Left lung (tissue), 10 donors: Measurements from ENCODE around the gene PRKN. TPM values are rescaled to one million over a fixed set of nuclear protein-coding genes. Genes with fewer than 3 reads are reported as not detected.

Experiments
- ATAC-seq: fragments of 200-7000 bp; cut with Tn5 transposase; one replicate; pipeline ENCODE4 v1.9.1; 2020; ENCODE audit warnings: moderate library complexity
- DNase-seq, 4 donors: peaks; one replicate each; pipeline ENCODE4 v3.0.0-alpha.2; 2013 to 2020
- H3K27ac ChIP-seq, 2 donors: fragments of 200-600 bp; sonication (generic) in 1 of 2; one replicate each; pipeline versions ENCODE4 v1.5.0 to v1.8.0; 2020 to 2021
- H3K27me3 ChIP-seq, 2 donors: fragments of 200-600 bp; sonication (generic) in 1 of 2; one replicate each; pipeline versions ENCODE4 v1.5.0 to v1.8.0; 2020 to 2021
- H3K36me3 ChIP-seq, 2 donors: fragments of 200-600 bp; sonication (generic) in 1 of 2; one replicate each; pipeline versions ENCODE4 v1.5.0 to v1.8.0; 2020 to 2021
- H3K4me1 ChIP-seq, 2 donors: fragments of 200-600 bp; one replicate each; pipeline ENCODE4 v1.8.0; 2021
- H3K4me3 ChIP-seq, 2 donors: fragments of 200-600 bp; sonication (generic) in 1 of 2; one replicate each; pipeline versions ENCODE4 v1.5.0 to v1.8.0; 2020 to 2021; ENCODE audit warnings: mild to moderate bottlenecking in 1 of 2
- H3K9me3 ChIP-seq, 2 donors: fragments of 200-600 bp; sonication (generic) in 1 of 2; one replicate each; pipeline versions ENCODE4 v1.5.0 to v1.8.0; 2020 to 2021
- CTCF ChIP-seq, 2 donors: fragments of 200-600 bp; sonication (generic) in 1 of 2; IDR thresholded peaks; one replicate each; pipeline versions ENCODE4 v1.5.0 to v1.8.0; 2021; ENCODE audit warnings: antibody characterized with exemption in 2 of 2
- intact Hi-C, 2 donors: fragments of 100-400 bp; cut with DNase I; formaldehyde crosslinking; loops; one replicate each; pipeline versions ENCODE4 v1.11.2 to v1.14.2; 2022
- polyA plus RNA-seq, 6 donors: library from polyadenylated mRNA; unstranded; fragments of 120-200 nt; gene quantifications; one replicate each; pipeline ENCODE4 v1.2.1, GENCODE V29; 2013; ENCODE audit not compliant: insufficient read length in 6 of 6
- total RNA-seq, 2 donors: library from RNA; stranded (reverse); fragmentation: NEBNext Ultra II Directional; extraction: Animal tissue kit (Norgen Biotek cat#: 25700); gene quantifications; one replicate each; pipeline ENCODE4 v1.2.1, GENCODE V29; 2021
- donor health status: DM: no; HTN: yes; CAD: no.
- donor health status: DM: no; HTN: no; CAD: no.

PRKN gene
- total and polyA plus RNA-seq, 8 donors = 1.9 to 4.3 (median 2.5) TPM

GRCh38 chr6:162026031-162026430, 701.5 kb downstream of the PRKN start:
- Histone ChIP-seq H3K27me3 (no peaks in the 10 kb centered on the region), H3K36me3 (no peaks in the 10 kb centered on the region), H3K27ac (no peak overlapping the region), H3K9me3 (peaks cover 3% of the 10 kb centered on the region in 2 donors), H3K4me3 (no peak overlapping the region), H3K4me1 (no peaks in the 10 kb centered on the region)
- no peak for DNase-seq
- no peak for TF ChIP-seq CTCF (IDR thresholded peaks at IDR 0.05)
- ATAC-seq = no peak
- intact Hi-C loops = no loop called here

GRCh38 chr6:162019349-162019748, 708.2 kb downstream of the PRKN start:
- Histone ChIP-seq H3K4me1 (no peaks in the 10 kb centered on the region), H3K9me3 (peaks cover 0 to 3% of the 10 kb centered on the region in 2 donors), H3K4me3 (no peak overlapping the region), H3K27me3 (no peaks in the 10 kb centered on the region), H3K27ac (no peak overlapping the region), H3K36me3 (no peaks in the 10 kb centered on the region)
- TF ChIP-seq CTCF (IDR thresholded peaks at IDR 0.05) = no peak
- ATAC-seq = peak; percentile 34
- peak in 2 of 4 donors; percentile 13 to 19 for DNase-seq
- intact Hi-C loops = no loop called here

GRCh38 chr6:162017536-162017935, 710.0 kb downstream of the PRKN start:
- no peaks in the 10 kb centered on the region for H3K36me3 ChIP-seq
- ATAC-seq (no peak), DNase-seq (no peak)
- no peaks in the 10 kb centered on the region for H3K27me3 ChIP-seq
- H3K4me3 ChIP-seq = no peak overlapping the region
- no peak for TF ChIP-seq CTCF (IDR thresholded peaks at IDR 0.05)
- H3K27ac ChIP-seq = no peak overlapping the region
- no peaks in the 10 kb centered on the region for H3K4me1 ChIP-seq
- intact Hi-C loops = no loop called here
- H3K9me3 ChIP-seq = peaks cover 0 to 3% of the 10 kb centered on the region in 2 donors

GRCh38 chr6:162014069-162014811, 713.3 kb downstream of the PRKN start:
- no peaks in the 10 kb centered on the region for H3K9me3 ChIP-seq
- no peak for ATAC-seq
- intact Hi-C loops = no loop called here

GRCh38 chr6:162005372-162005771, 722.2 kb downstream of the PRKN start:
- DNase-seq (no peak), ATAC-seq (no peak)
- intact Hi-C loops = no loop called here
- Histone ChIP-seq H3K4me1 (no peaks in the 10 kb centered on the region), H3K27me3 (no peaks in the 10 kb centered on the region), H3K36me3 (no peaks in the 10 kb centered on the region), H3K9me3 (no peaks in the 10 kb centered on the region), H3K27ac (no peak overlapping the region), H3K4me3 (no peak overlapping the region)
- TF ChIP-seq CTCF (IDR thresholded peaks at IDR 0.05) = no peak

More at GRCh38 chr6:162014069-162014811, 713.3 kb downstream of the PRKN start:
- Histone ChIP-seq H3K4me3 (no peak overlapping the region), H3K4me1 (no peaks in the 10 kb centered on the region), H3K36me3 (no peaks in the 10 kb centered on the region), H3K27ac (no peak overlapping the region), H3K27me3 (no peaks in the 10 kb centered on the region)
- no peak for DNase-seq
- TF ChIP-seq CTCF (IDR thresholded peaks at IDR 0.05) = no peak
